ENCODE data around the gene YIF1B. TPM values are rescaled to one million over a fixed set of nuclear protein-coding genes. Genes with fewer than 3 reads are reported as not detected.

Gene YIF1B
- total and polyA plus RNA-seq, 2 donors (not counting 3 experiments of a cell fraction or from before 2014, with no cell fraction given), result 85.8 to 249 TPM

DNA sequence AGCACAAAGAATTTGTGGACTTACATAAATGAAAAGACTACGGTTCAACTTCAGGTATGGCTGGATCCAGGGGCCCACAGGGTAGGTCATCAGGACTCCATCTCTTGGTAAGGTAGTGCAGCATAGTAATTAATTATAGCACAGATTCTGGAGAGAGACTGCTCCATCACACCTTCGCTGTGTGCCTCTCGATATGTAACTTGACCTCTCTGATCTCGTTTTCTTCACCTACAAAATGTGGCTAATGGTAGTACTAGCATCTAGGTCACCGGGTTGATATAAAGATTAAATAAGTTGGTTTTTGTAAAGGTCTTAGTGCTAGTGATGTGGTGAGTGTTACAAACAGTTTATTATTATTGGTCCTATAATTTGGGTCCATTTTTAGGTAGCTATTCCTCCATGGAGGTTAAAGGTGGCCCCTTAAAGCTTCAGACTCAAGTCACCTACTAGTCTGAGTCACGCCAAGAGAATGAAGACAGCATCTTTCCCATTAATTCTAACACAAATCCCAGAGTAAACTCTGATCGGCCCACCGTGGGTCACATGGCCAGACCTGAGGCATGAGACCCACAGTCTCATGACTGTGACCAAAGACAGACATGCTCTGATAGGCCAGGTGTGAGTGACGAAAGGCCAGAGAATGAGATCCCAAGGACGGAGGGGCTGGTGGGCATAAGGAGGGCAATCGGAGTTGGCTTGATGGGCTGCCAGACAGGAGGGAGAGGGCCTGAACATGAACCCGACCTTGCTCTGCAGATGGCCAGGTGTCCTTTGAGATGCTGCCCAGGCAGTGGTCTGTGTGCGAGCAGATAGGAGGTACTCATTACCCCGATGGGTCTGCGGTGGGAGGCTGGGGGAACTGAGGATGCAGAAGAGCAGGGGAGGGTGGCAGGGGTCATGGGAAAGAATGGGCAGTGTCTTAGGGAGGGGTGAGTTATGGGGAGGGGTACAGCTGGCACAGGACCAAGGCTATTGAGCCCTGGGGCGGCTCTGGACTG, 40.3 kb upstream of the YIF1B start:
- no peak for FAIRE-seq
- dilution Hi-C loops (cut with MboI; ENCODE audit: extremely low pct_ligation_motif_present, low sequenced_read_pairs) (no loop called here), intact Hi-C loops (cut with micrococcal nuclease) (no loop called here)
- Histone ChIP-seq H3K27ac (ENCODE audit: insufficient read depth, low read depth, low read length) (no peak overlapping the region), H3K27me3 (ENCODE audit: control insufficient read depth in 2 of 2, insufficient read depth in 2 of 2, low read length in 2 of 2) (peaks cover 11 to 12% of the 10 kb centered on the region in 2 experiments), H3K4me2 (ENCODE audit: insufficient read depth, low read length) (no peak overlapping the region), H3K79me2 (ENCODE audit: control insufficient read depth, insufficient read depth, low read length) (no peaks in the 10 kb centered on the region), H3K9me1 (replicated peaks; ENCODE audit: control insufficient read depth, extremely low read depth, insufficient read depth, low read length) (no peaks in the 10 kb centered on the region), H3K36me3 (ENCODE audit: control insufficient read depth in 2 of 2, extremely low read depth in 1 of 2, insufficient read depth in 2 of 2, low read length in 2 of 2) (no peaks in the 10 kb centered on the region), H3K9ac (replicated peaks; ENCODE audit: extremely low read depth, insufficient read depth, low read length) (no peak overlapping the region), H3K9me3 (replicated peaks; ENCODE audit: control insufficient read depth, insufficient read depth, low read length) (no peaks in the 10 kb centered on the region), H3K4me1 (ENCODE audit: control insufficient read depth, extremely low read depth, insufficient read depth, low read length) (no peaks in the 10 kb centered on the region), H3K4me3 (replicated peaks in 1 of 3; ENCODE audit: insufficient read depth in 1 of 3, low read depth in 1 of 3, low read length in 3 of 3) (no peak overlapping the region), H2AFZ (ENCODE audit: low read depth, low read length) (no peak overlapping the region), H4K20me1 (replicated peaks; ENCODE audit: control insufficient read depth, extremely low read depth, insufficient read depth, low read length) (no peaks in the 10 kb centered on the region)
- POLR2A ChIA-PET, result no interaction called here
- no peak for DNase-seq (ENCODE audit: low read depth, low spot score)
- no peak for TF ChIP-seq FOS (IDR thresholded peaks at IDR 0.05; ENCODE audit: borderline replicate concordance, insufficient read depth, low read length)
- TF ChIP-seq, protein P1, sequence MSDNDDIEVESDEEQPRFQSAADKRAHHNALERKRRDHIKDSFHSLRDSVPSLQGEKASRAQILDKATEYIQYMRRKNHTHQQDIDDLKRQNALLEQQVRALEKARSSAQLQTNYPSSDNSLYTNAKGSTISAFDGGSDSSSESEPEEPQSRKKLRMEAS (IDR thresholded peaks at IDR 0.05; ENCODE audit: insufficient read depth, insufficient read length), result no peak
- TF ChIP-seq POLR2AphosphoS5 (IDR thresholded peaks at IDR 0.05; ENCODE audit: insufficient read depth, low read depth, low read length), result no peak
- no peak for TF ChIP-seq POLR2A (IDR thresholded peaks at IDR 0.05; ENCODE audit: low read depth, low read length)
- TF ChIP-seq GATA2 (IDR thresholded peaks at IDR 0.05; ENCODE audit: insufficient read depth, insufficient read length, low read depth, low read length), result no peak
- TF ChIP-seq MYC (IDR thresholded peaks at IDR 0.05; ENCODE audit: low read depth, low read length), result no peak
- TF ChIP-seq, protein P2, sequence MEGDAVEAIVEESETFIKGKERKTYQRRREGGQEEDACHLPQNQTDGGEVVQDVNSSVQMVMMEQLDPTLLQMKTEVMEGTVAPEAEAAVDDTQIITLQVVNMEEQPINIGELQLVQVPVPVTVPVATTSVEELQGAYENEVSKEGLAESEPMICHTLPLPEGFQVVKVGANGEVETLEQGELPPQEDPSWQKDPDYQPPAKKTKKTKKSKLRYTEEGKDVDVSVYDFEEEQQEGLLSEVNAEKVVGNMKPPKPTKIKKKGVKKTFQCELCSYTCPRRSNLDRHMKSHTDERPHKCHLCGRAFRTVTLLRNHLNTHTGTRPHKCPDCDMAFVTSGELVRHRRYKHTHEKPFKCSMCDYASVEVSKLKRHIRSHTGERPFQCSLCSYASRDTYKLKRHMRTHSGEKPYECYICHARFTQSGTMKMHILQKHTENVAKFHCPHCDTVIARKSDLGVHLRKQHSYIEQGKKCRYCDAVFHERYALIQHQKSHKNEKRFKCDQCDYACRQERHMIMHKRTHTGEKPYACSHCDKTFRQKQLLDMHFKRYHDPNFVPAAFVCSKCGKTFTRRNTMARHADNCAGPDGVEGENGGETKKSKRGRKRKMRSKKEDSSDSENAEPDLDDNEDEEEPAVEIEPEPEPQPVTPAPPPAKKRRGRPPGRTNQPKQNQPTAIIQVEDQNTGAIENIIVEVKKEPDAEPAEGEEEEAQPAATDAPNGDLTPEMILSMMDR (IDR thresholded peaks at IDR 0.05; ENCODE audit: extremely low read depth in 1 of 2, insufficient read depth in 1 of 2, low read depth in 1 of 2, low read length in 2 of 2), result no peak
- no peak for TF ChIP-seq EZH2 (IDR thresholded peaks at IDR 0.05; ENCODE audit: borderline replicate concordance, low read depth, low read length, severe bottlenecking)
- no peak for TF ChIP-seq JUN (IDR thresholded peaks at IDR 0.05; ENCODE audit: borderline replicate concordance, insufficient read depth, insufficient read length, low read depth)
- no TSS peak for BruUV-seq (replicated peaks)
- CTCF ChIA-PET, result no interaction called here
